Smooth muscle cell (in vitro differentiated cells): Measurements from ENCODE around the gene CD247. TPM values are rescaled to one million over a fixed set of nuclear protein-coding genes. Genes with fewer than 3 reads are reported as not detected.

Experiments
- DNase-seq: peaks from one replicate; lab custom pipeline; 2025; ENCODE audit not compliant: unreplicated experiment; lab: John Stamatoyannopoulos, UW
- H2AFZ ChIP-seq: fragments of 200-600 bp; sonication (generic); 2 replicates; pipeline ENCODE4 v1.6.0; 2016; ENCODE audit warnings: antibody characterized with exemption, low read depth, mild to moderate bottlenecking
- H3F3A ChIP-seq: fragments of 200-600 bp; sonication (generic); 2 replicates; pipeline ENCODE4 v1.6.0; 2017; ENCODE audit warnings: antibody characterized with exemption, low read depth
- H3K27ac ChIP-seq: fragments of 200-600 bp; sonication (generic); 2 replicates; pipeline ENCODE4 v1.5.1; 2016; ENCODE audit warnings: low read depth, mild to moderate bottlenecking
- H3K27me3 ChIP-seq: fragments of 200-600 bp; sonication (generic); 2 replicates; pipeline ENCODE4 v1.6.1; 2016; ENCODE audit warnings: low read depth, mild to moderate bottlenecking
- H3K36me3 ChIP-seq: fragments of 200-600 bp; sonication (generic); 2 replicates; pipeline ENCODE4 v1.5.1; 2016; ENCODE audit warnings: low read depth
- H3K4me1 ChIP-seq: fragments of 200-600 bp; sonication (generic); 2 replicates; pipeline ENCODE4 v1.5.1; 2016; ENCODE audit warnings: low read depth
- H3K4me2 ChIP-seq: fragments of 200-600 bp; sonication (generic); 2 replicates; pipeline ENCODE4 v1.6.0; 2016; ENCODE audit warnings: mild to moderate bottlenecking
- H3K4me3 ChIP-seq: fragments of 200-600 bp; sonication (generic); 2 replicates; pipeline ENCODE4 v1.5.1; 2016; ENCODE audit warnings: mild to moderate bottlenecking
- H3K79me2 ChIP-seq: fragments of 200-600 bp; sonication (generic); 2 replicates; pipeline ENCODE4 v1.6.0; 2016; ENCODE audit warnings: low read depth, mild to moderate bottlenecking
- H3K9ac ChIP-seq: fragments of 200-600 bp; sonication (generic); 2 replicates; pipeline ENCODE4 v1.6.0; 2016; ENCODE audit warnings: low read depth
- H3K9me3 ChIP-seq: fragments of 200-600 bp; sonication (generic); replicated peaks from 2 replicates; pipeline ENCODE4 v1.5.1; 2016; ENCODE audit warnings: low read depth
- H4K20me1 ChIP-seq: fragments of 200-600 bp; sonication (generic); 2 replicates; pipeline ENCODE4 v1.6.0; 2016; ENCODE audit warnings: low read depth
- WGBS: methylation state at CpG from one replicate; pipeline ENCODE4 v1.1.7; 2016; ENCODE audit warnings: low lambda C conversion rate; 5-methylcytosine and 5-hydroxymethylcytosine counted together
- polyA plus RNA-seq: library from polyadenylated mRNA; unstranded; fragments of >200 nt; fragmentation: Nextera tagmentation; extraction: Ambion mirVana; gene quantifications from 2 replicates; pipeline ENCODE4 v1.2.1, GENCODE V29; 2016
- total RNA-seq: library from RNA; depleted of rRNA; stranded (reverse); fragments of >200 nt; gene quantifications from 2 replicates; pipeline ENCODE4 v1.2.3, GENCODE V29; 2014
- TF ChIP-seq, protein P1 (sequence below): fragments of 200-600 bp; sonication (generic); IDR thresholded peaks from 2 replicates; pipeline ENCODE4 v1.5.1; 2017; ENCODE audit warnings: borderline replicate concordance, mild to moderate bottlenecking, antibody characterized with exemption; ENCODE audit not compliant: insufficient read depth, poor library complexity, severe bottlenecking

CD247 gene
- total and polyA plus RNA-seq, 2 experiments from 2014 or later = 0.13 TPM; not detected in 1

DNA sequence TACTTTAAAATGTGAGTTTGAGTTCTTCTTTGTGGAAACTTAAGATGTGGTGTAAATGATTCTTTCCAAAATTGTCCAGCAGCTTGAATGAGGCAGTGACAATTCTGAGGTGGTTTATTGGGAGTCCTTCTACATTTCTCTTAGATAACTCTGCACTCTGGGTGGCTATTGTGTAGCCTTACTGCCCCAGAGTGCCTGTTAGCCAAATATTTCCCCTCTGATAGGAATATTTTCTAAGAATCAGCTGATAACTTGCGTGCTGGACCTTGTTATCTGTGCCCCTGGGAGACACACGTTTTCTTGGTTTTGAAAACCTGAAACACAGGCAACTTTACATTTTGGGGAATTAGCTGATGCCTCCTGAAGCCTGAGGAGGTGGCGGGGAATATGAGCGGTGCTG, 91.6 kb downstream of the CD247 start:
- WGBS = 86% methylated on average over 4 of the region's 4 CpGs
- H3K9me3 ChIP-seq = no peaks in the 10 kb centered on the region
- H3K4me2 ChIP-seq = no peak overlapping the region
- no peaks in the 10 kb centered on the region for H3K36me3 ChIP-seq
- no peak overlapping the region for H3K27ac ChIP-seq
- no peaks in the 10 kb centered on the region for H4K20me1 ChIP-seq
- no peak overlapping the region for H3K9ac ChIP-seq
- no peak overlapping the region for H2AFZ ChIP-seq
- no peaks in the 10 kb centered on the region for H3F3A ChIP-seq
- DNase-seq = no peak
- no peaks in the 10 kb centered on the region for H3K4me1 ChIP-seq
- no peaks in the 10 kb centered on the region for H3K27me3 ChIP-seq
- no peak overlapping the region for H3K4me3 ChIP-seq
- H3K79me2 ChIP-seq = no peaks in the 10 kb centered on the region
- TF ChIP-seq, protein P1, sequence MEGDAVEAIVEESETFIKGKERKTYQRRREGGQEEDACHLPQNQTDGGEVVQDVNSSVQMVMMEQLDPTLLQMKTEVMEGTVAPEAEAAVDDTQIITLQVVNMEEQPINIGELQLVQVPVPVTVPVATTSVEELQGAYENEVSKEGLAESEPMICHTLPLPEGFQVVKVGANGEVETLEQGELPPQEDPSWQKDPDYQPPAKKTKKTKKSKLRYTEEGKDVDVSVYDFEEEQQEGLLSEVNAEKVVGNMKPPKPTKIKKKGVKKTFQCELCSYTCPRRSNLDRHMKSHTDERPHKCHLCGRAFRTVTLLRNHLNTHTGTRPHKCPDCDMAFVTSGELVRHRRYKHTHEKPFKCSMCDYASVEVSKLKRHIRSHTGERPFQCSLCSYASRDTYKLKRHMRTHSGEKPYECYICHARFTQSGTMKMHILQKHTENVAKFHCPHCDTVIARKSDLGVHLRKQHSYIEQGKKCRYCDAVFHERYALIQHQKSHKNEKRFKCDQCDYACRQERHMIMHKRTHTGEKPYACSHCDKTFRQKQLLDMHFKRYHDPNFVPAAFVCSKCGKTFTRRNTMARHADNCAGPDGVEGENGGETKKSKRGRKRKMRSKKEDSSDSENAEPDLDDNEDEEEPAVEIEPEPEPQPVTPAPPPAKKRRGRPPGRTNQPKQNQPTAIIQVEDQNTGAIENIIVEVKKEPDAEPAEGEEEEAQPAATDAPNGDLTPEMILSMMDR = no peak

DNA sequence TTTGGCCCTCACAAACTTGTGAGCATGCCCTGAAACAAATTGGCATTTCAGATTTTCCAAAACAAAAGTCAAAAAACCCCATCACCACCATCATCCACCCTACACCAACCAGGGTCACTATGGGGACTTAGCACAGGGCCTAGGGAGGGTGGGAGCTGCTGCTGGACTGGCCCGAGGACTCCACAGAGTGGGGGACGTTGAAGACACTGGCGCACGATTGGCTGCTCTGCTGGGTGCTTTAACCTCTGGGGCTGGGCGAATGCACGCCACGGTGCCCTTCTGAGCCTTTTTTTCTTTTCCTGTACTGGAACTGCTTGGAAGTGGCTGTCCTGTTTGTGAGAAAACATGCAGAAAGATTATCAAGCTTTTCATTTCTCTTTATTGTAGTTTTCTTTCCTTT, 92.8 kb downstream of the CD247 start:
- no peak overlapping the region for H3K9ac ChIP-seq
- H3K4me3 ChIP-seq = no peak overlapping the region
- no peaks in the 10 kb centered on the region for H3K9me3 ChIP-seq
- no peak overlapping the region for H3K27ac ChIP-seq
- no peaks in the 10 kb centered on the region for H3K79me2 ChIP-seq
- H3K27me3 ChIP-seq = no peaks in the 10 kb centered on the region
- no peak overlapping the region for H2AFZ ChIP-seq
- no peaks in the 10 kb centered on the region for H3K4me1 ChIP-seq
- H3K4me2 ChIP-seq = no peak overlapping the region
- H3K36me3 ChIP-seq = no peaks in the 10 kb centered on the region
- no peaks in the 10 kb centered on the region for H3F3A ChIP-seq
- DNase-seq = no peak
- no peaks in the 10 kb centered on the region for H4K20me1 ChIP-seq
- TF ChIP-seq, protein P1 = no peak
- WGBS = 88% methylated on average over 7 of the region's 7 CpGs

DNA sequence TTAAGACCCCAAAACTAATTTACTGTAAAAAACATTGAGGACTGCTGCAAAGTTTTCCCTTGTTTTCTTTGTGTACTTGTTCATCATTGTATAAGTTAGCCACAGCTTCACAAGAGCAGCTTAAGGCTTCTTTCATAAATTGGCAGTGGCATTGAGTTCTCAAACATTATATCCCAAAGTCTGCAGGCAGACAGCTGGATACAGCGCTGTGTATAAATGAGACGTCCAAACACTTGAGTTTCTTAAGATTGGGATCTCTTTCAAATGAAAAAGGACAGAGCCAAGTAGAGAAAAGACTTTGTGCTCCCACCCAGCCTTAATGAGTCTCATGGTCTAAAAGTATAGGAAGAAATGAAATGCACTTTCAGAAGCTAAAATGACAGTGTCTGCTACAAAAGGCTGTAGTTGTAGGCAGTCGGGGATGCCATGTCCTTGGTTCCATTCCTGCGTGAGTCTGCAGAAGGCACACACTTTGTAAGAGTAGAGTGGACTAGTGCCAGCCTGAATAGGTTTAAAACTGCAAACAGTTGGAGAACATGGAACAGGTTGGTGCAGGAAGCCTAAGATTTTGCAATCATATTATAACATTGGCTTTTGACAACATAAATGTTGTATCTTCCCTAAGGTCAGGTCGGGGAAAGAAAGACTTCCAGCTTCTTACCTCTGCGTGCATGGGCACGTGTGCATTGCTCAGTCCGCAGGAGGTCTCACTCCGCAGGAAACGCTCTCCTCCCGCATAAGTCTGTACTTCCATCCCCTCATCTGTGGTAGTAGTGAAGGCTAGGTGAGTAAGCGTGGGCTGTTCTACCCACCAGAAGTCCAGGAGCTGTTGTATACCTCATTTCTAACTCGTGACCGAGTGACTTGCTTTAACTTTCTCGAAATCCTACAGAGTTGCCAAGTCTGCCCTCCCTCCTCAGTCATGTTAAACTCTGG, 94.4 kb downstream of the CD247 start:
- Histone ChIP-seq H3K36me3 (no peaks in the 10 kb centered on the region), H3K27me3 (no peaks in the 10 kb centered on the region), H3K4me2 (no peak overlapping the region), H3K4me1 (no peaks in the 10 kb centered on the region), H3K9me3 (no peaks in the 10 kb centered on the region), H2AFZ (no peak overlapping the region), H3F3A (no peaks in the 10 kb centered on the region), H3K4me3 (no peak overlapping the region), H4K20me1 (no peaks in the 10 kb centered on the region), H3K79me2 (no peaks in the 10 kb centered on the region), H3K9ac (no peak overlapping the region), H3K27ac (no peak overlapping the region)
- WGBS = 85% methylated on average over 15 of the region's 15 CpGs
- DNase-seq = no peak
- TF ChIP-seq, protein P1 = no peak
